GM10266 (cell line): Measurements from ENCODE around the gene GCNT3.

Experiments
- DNase-seq: peaks from one replicate; pipeline ENCODE4 v3.0.0; 2012; ENCODE audit errors: extremely low spot score
- CTCF ChIP-seq: IDR thresholded peaks from 2 replicates; pipeline ENCODE4 v1.5.1; 2012; ENCODE audit warnings: mild to moderate bottlenecking, low read depth; ENCODE audit not compliant: control insufficient read depth, insufficient read depth; ENCODE audit errors: missing control alignments

Gene GCNT3

DNA sequence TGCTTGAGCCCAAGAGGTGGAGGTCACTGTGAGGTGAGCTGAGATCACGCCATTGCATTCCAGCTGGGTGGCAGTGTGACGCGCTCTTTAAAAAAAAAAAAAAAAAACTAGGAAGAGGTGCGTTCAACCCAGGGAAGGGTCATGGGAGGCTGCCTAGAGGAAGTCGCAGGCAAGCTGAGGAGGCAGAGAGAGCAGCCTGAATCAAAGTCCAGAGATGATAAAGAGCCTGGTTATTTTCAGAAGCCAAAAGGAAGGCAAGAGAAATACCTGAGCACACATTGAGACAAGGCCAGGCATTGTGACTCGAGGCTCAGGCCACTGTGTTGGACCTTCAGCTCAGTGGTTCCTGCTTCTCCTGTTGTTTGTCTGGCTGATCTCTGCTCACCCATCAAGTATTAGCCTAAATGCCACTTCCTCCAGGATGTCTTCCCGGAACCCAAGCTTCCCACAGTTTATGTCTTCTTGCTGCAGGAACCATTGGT is 16.1 kb upstream of the GCNT3 start:
- DNase-seq: no peak
- no peak for TF ChIP-seq CTCF

GRCh38 chr15:59596640-59597039 is 14.9 kb upstream of the GCNT3 start:
- no peak for DNase-seq
- no peak for TF ChIP-seq CTCF

DNA sequence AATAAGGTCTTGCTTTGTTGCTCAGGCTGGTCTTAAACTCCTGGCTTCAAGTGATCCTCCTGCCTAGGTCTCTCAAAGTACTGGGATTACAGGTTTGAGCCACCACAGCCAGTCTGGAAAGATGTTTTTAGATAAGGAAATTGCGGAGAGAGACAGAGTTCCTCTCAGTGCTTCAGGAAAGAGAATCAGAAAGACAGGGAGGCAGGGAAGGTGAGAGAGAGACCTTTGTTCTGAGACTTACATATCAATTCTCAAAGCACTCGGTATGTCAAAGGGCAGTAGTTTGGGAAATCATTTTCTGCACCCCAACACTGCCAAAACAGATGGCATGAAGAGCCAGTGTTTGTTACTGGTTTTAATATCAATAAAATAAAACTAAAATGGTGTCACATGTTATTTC is 13.1 kb upstream of the GCNT3 start:
- no peak for DNase-seq
- TF ChIP-seq CTCF: no peak

- no peak for DNase-seq
- no peak for TF ChIP-seq CTCF
Observed at GRCh38 chr15:59605994-59606393, 5.6 kb upstream of the GCNT3 start.

- no peak for DNase-seq
- no peak for TF ChIP-seq CTCF
Observed at GRCh38 chr15:59609730-59610712, 1.6 kb upstream of the GCNT3 start.

DNA sequence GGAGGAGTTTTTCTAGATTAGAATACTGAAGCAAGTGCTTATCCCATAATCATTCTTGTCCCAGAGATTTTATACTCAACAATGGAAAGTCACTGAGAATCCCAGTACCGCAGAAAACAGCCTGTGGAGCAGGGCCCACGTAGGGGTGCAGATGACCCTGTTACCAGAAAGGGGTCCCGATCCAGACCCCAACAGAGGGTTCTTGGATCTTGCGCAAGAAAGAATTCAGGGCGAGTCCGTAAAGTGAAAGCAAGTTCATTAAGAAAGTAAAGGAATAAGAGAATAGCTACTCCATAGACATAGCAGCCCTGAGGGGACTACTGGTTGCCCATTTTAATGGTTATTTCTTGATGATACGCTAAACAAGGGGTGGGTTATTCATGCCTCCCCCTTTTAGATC is 2.6 kb downstream of the GCNT3 start:
- TF ChIP-seq CTCF: no peak
- DNase-seq: no peak

DNA sequence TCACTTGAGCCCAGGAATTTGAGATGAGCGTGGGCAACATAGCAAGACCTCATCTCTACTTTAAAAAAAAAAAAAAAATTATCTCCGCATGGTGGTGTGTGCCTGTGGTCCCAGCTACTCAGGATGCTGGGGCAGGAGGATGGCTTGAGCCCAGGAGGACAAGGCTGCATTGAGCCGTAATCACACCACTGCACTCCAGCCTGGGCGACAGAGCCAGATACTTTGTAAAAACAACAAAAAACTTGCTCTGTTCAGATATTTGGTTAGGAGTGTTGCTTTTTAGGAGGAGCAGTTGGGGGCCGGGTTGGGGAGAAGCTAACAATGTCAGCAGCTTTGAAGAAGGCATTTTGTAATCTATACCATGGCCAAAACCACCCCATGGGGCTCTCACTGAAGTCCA is 4.1 kb downstream of the GCNT3 start:
- DNase-seq: no peak
- no peak for TF ChIP-seq CTCF
